HepG2 (cell line): ENCODE measurements around the gene CNTD1. TPM values are rescaled to one million over a fixed set of nuclear protein-coding genes. Genes with fewer than 3 reads are reported as not detected.

ENCODE experiments used
- FOXA3 ChIP-seq: IDR thresholded peaks from 2 replicates; pipeline ENCODE4 v1.6.1; 2016; ENCODE audit warnings: missing genetic modification reagents, missing compliant biosample characterization
- FOXJ3 ChIP-seq: sonication (generic); formaldehyde crosslinking; IDR thresholded peaks from 2 replicates; pipeline ENCODE4 v1.4.0; 2020; ENCODE audit warnings: missing genetic modification reagents, mild to moderate bottlenecking, borderline replicate concordance
- HDAC1 ChIP-seq: sonication (generic); formaldehyde crosslinking; IDR thresholded peaks from 2 replicates; pipeline ENCODE4 v1.5.1; 2020; ENCODE audit warnings: mild to moderate bottlenecking, missing genetic modification reagents
- HMG20A ChIP-seq: IDR thresholded peaks from 2 replicates; pipeline ENCODE4 v1.6.1; 2016; ENCODE audit warnings: borderline replicate concordance
- HOXD1 ChIP-seq: sonication (generic); formaldehyde crosslinking; IDR thresholded peaks from 2 replicates; pipeline ENCODE4 v1.5.0; 2020; ENCODE audit warnings: missing genetic modification reagents
- ISX ChIP-seq: sonication (generic); formaldehyde crosslinking; conservative IDR thresholded peaks from 2 replicates; pipeline ENCODE4 v1.5.0; 2020; ENCODE audit warnings: missing genetic modification reagents
- MED8 ChIP-seq: sonication (generic); formaldehyde crosslinking; IDR thresholded peaks from 2 replicates; pipeline ENCODE4 v1.8.1; 2023; ENCODE audit warnings: mild to moderate bottlenecking, missing genetic modification reagents; ENCODE audit not compliant: insufficient replicate concordance
- MIXL1 ChIP-seq: IDR thresholded peaks from 2 replicates; pipeline ENCODE4 v1.6.1; 2016
- NR2F1 ChIP-seq, 2 experiments: fragments of 450-650 bp in 1 of 2; formaldehyde crosslinking in 1 of 2; IDR thresholded peaks; 2 replicates each; pipeline versions ENCODE4 v1.5.0 to v1.6.1; 2016 to 2020; ENCODE audit warnings: mild to moderate bottlenecking in 1 of 2, missing compliant biosample characterization in 1 of 2, missing genetic modification reagents in 1 of 2, moderate library complexity in 1 of 2
- NR2F6 ChIP-seq, 2 experiments: IDR thresholded peaks; 2 replicates each; pipeline ENCODE4 v1.6.1; 2016; ENCODE audit warnings: antibody characterized with exemption in 1 of 2, mild to moderate bottlenecking in 1 of 2
- PCBP1 ChIP-seq: fragments of 200-400 bp; formaldehyde crosslinking; IDR thresholded peaks from 2 replicates; pipeline ENCODE4 v1.6.1; 2017; ENCODE audit warnings: mild to moderate bottlenecking, low read depth, low read length, borderline replicate concordance
- SOX5 ChIP-seq: IDR thresholded peaks from 2 replicates; pipeline ENCODE4 v1.6.1; 2016; ENCODE audit warnings: borderline replicate concordance
- SOX6 ChIP-seq, 2 experiments: fragments of 450-650 bp in 1 of 2; sonication (generic) in 1 of 2; formaldehyde crosslinking in 1 of 2; IDR thresholded peaks; 2 replicates each; pipeline versions ENCODE4 v1.4.0 to v1.6.1; 2017 to 2020; ENCODE audit warnings: antibody characterized with exemption in 1 of 2, mild to moderate bottlenecking in 1 of 2, missing genetic modification reagents in 1 of 2
- TARDBP ChIP-seq: sonication (generic); formaldehyde crosslinking; IDR thresholded peaks from 2 replicates; pipeline ENCODE4 v1.8.0; 2022; ENCODE audit warnings: mild to moderate bottlenecking, missing genetic modification reagents
- ZNF564 ChIP-seq: sonication (generic); formaldehyde crosslinking; IDR thresholded peaks from 2 replicates; pipeline ENCODE4 v1.8.1; 2023; ENCODE audit warnings: mild to moderate bottlenecking, missing genetic modification reagents
- polyA plus RNA-seq, 8 experiments: library from polyadenylated mRNA; depleted of rRNA in 3 of 8; stranded (reverse) in 7 of 8; unstranded in 1 of 8; fragments of >200 nt; fragmentation: Illumina TruSeq in 4 of 8; extraction: Trizol in 4 of 8; gene quantifications; 2 replicates each; pipeline versions ENCODE4 v1.2.1 to v1.2.3, GENCODE V29; 2011 to 2016; ENCODE audit warnings: low read depth in 4 of 8, missing spikeins in 1 of 8, mixed read lengths in 1 of 8; ENCODE audit not compliant: insufficient read depth in 1 of 8
- total RNA-seq, 5 experiments: library from RNA; depleted of rRNA; stranded (reverse); fragments of >200 nt; fragmentation: Illumina TruSeq; extraction: Trizol; gene quantifications; 2 replicates each; pipeline ENCODE4 v1.2.3, GENCODE V29; 2016; ENCODE audit warnings: low read depth in 1 of 5
- TF ChIP-seq, protein P1 (sequence below): sonication (generic); formaldehyde crosslinking; IDR thresholded peaks from 2 replicates; pipeline ENCODE4 v1.4.0; 2020; ENCODE audit warnings: low read depth, mild to moderate bottlenecking, missing genetic modification reagents
- TF ChIP-seq, protein P2 (sequence below): sonication (generic); formaldehyde crosslinking; conservative IDR thresholded peaks from 2 replicates; pipeline ENCODE4 v1.4.0; 2020; ENCODE audit warnings: mild to moderate bottlenecking, missing genetic modification reagents, moderate library complexity
- TF ChIP-seq, protein P3 (sequence below): sonication (generic); formaldehyde crosslinking; IDR thresholded peaks from 2 replicates; pipeline ENCODE4 v1.4.0; 2020; ENCODE audit warnings: mild to moderate bottlenecking, missing genetic modification reagents
- TF ChIP-seq, protein P4 (sequence below): sonication (generic); formaldehyde crosslinking; IDR thresholded peaks from 2 replicates; pipeline ENCODE4 v1.4.0; 2020; ENCODE audit warnings: missing genetic modification reagents, mild to moderate bottlenecking, borderline replicate concordance

Gene CNTD1
- total and polyA plus RNA-seq, 2 of the 13 experiments (the other 11 are each of a cell fraction or from before 2014, with no cell fraction given): 0.11 to 0.15 TPM

DNA sequence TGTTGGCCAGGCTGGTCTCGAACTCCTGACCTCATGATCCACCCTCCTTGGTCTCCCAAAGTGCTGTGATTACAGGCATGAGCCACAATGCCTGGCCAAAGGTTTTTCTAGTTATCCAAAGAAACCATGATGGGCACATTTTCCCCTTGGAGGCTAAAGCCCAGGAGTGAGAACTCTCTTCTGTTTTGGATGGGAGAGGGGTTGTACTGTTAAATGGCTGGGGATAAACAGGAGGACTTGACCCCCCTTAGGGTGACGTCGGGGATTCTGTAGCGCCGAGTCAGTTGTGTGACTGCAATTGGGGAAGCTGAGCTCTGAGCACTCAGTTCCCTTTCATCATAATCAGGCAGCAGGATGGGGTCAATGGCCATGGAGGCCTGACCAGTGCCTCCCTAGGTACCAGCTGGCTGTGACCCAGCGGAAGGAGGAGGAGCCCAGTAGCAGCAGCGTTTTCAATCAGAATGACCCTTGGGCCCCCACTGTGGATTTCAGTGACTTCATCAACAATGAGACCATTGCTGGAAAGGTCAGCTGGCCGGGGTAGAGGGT lies 56.5 kb downstream of the CNTD1 start (continued):
- TF ChIP-seq, protein P1, sequence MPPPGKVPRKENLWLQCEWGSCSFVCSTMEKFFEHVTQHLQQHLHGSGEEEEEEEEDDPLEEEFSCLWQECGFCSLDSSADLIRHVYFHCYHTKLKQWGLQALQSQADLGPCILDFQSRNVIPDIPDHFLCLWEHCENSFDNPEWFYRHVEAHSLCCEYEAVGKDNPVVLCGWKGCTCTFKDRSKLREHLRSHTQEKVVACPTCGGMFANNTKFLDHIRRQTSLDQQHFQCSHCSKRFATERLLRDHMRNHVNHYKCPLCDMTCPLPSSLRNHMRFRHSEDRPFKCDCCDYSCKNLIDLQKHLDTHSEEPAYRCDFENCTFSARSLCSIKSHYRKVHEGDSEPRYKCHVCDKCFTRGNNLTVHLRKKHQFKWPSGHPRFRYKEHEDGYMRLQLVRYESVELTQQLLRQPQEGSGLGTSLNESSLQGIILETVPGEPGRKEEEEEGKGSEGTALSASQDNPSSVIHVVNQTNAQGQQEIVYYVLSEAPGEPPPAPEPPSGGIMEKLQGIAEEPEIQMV: peak; percentile 63; the same call in 1 of the 2 replicates
- TF ChIP-seq NR2F1 (CRISPR knock-in tag; IDR thresholded peaks at IDR 0.05) (peak; percentile 27 to 71; a peak in 2 of 4 replicates), HOXD1 (CRISPR knock-in tag) (peak; percentile 44; the same call in 1 of the 2 replicates), MED8 (CRISPR knock-in tag) (no peak), PCBP1 (no peak), TARDBP (CRISPR knock-in tag) (peak; percentile 80), ZNF564 (no peak), SOX6 (IDR thresholded peaks at IDR 0.05) (no peak), SOX6 (CRISPR knock-in tag; IDR thresholded peaks at IDR 0.05) (peak; percentile 82), SOX5 (CRISPR knock-in tag) (peak; percentile 57; the same call in 1 of the 2 replicates), MIXL1 (CRISPR knock-in tag) (peak; percentile 38; the same call in 1 of the 2 replicates), FOXA3 (CRISPR knock-in tag) (peak; percentile 42; the same call in 1 of the 2 replicates), HMG20A (CRISPR knock-in tag) (peak; percentile 64; the same call in 1 of the 2 replicates), NR2F6 (IDR thresholded peaks at IDR 0.05) (peak; percentile 90), NR2F6 (CRISPR knock-in tag; IDR thresholded peaks at IDR 0.05) (peak; percentile 92), HDAC1 (CRISPR knock-in tag) (peak; percentile 55; the same call in 1 of the 2 replicates), ISX (CRISPR knock-in tag) (no peak), FOXJ3 (peak; percentile 40; the same call in 1 of the 2 replicates)
- TF ChIP-seq, protein P2, sequence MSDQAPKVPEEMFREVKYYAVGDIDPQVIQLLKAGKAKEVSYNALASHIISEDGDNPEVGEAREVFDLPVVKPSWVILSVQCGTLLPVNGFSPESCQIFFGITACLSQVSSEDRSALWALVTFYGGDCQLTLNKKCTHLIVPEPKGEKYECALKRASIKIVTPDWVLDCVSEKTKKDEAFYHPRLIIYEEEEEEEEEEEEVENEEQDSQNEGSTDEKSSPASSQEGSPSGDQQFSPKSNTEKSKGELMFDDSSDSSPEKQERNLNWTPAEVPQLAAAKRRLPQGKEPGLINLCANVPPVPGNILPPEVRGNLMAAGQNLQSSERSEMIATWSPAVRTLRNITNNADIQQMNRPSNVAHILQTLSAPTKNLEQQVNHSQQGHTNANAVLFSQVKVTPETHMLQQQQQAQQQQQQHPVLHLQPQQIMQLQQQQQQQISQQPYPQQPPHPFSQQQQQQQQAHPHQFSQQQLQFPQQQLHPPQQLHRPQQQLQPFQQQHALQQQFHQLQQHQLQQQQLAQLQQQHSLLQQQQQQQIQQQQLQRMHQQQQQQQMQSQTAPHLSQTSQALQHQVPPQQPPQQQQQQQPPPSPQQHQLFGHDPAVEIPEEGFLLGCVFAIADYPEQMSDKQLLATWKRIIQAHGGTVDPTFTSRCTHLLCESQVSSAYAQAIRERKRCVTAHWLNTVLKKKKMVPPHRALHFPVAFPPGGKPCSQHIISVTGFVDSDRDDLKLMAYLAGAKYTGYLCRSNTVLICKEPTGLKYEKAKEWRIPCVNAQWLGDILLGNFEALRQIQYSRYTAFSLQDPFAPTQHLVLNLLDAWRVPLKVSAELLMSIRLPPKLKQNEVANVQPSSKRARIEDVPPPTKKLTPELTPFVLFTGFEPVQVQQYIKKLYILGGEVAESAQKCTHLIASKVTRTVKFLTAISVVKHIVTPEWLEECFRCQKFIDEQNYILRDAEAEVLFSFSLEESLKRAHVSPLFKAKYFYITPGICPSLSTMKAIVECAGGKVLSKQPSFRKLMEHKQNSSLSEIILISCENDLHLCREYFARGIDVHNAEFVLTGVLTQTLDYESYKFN: peak; percentile 86
- TF ChIP-seq, protein P3, sequence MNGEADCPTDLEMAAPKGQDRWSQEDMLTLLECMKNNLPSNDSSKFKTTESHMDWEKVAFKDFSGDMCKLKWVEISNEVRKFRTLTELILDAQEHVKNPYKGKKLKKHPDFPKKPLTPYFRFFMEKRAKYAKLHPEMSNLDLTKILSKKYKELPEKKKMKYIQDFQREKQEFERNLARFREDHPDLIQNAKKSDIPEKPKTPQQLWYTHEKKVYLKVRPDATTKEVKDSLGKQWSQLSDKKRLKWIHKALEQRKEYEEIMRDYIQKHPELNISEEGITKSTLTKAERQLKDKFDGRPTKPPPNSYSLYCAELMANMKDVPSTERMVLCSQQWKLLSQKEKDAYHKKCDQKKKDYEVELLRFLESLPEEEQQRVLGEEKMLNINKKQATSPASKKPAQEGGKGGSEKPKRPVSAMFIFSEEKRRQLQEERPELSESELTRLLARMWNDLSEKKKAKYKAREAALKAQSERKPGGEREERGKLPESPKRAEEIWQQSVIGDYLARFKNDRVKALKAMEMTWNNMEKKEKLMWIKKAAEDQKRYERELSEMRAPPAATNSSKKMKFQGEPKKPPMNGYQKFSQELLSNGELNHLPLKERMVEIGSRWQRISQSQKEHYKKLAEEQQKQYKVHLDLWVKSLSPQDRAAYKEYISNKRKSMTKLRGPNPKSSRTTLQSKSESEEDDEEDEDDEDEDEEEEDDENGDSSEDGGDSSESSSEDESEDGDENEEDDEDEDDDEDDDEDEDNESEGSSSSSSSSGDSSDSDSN: 0 out of 2 replicates have a peak, but pooled peaks have one; percentile 4
- TF ChIP-seq, protein P4, sequence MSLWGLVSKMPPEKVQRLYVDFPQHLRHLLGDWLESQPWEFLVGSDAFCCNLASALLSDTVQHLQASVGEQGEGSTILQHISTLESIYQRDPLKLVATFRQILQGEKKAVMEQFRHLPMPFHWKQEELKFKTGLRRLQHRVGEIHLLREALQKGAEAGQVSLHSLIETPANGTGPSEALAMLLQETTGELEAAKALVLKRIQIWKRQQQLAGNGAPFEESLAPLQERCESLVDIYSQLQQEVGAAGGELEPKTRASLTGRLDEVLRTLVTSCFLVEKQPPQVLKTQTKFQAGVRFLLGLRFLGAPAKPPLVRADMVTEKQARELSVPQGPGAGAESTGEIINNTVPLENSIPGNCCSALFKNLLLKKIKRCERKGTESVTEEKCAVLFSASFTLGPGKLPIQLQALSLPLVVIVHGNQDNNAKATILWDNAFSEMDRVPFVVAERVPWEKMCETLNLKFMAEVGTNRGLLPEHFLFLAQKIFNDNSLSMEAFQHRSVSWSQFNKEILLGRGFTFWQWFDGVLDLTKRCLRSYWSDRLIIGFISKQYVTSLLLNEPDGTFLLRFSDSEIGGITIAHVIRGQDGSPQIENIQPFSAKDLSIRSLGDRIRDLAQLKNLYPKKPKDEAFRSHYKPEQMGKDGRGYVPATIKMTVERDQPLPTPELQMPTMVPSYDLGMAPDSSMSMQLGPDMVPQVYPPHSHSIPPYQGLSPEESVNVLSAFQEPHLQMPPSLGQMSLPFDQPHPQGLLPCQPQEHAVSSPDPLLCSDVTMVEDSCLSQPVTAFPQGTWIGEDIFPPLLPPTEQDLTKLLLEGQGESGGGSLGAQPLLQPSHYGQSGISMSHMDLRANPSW (CRISPR knock-in tag): 0 out of 2 replicates have a peak, but pooled peaks have one; percentile 6
